ENCODE data around the gene SGPL1.
"Not testable (repeated sequence)": the region's sequence is repeated elsewhere in the genome, so short reads cannot be mapped to it uniquely, and the experiment has no call there.

SGPL1 gene, protein sequence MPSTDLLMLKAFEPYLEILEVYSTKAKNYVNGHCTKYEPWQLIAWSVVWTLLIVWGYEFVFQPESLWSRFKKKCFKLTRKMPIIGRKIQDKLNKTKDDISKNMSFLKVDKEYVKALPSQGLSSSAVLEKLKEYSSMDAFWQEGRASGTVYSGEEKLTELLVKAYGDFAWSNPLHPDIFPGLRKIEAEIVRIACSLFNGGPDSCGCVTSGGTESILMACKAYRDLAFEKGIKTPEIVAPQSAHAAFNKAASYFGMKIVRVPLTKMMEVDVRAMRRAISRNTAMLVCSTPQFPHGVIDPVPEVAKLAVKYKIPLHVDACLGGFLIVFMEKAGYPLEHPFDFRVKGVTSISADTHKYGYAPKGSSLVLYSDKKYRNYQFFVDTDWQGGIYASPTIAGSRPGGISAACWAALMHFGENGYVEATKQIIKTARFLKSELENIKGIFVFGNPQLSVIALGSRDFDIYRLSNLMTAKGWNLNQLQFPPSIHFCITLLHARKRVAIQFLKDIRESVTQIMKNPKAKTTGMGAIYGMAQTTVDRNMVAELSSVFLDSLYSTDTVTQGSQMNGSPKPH

DNA sequence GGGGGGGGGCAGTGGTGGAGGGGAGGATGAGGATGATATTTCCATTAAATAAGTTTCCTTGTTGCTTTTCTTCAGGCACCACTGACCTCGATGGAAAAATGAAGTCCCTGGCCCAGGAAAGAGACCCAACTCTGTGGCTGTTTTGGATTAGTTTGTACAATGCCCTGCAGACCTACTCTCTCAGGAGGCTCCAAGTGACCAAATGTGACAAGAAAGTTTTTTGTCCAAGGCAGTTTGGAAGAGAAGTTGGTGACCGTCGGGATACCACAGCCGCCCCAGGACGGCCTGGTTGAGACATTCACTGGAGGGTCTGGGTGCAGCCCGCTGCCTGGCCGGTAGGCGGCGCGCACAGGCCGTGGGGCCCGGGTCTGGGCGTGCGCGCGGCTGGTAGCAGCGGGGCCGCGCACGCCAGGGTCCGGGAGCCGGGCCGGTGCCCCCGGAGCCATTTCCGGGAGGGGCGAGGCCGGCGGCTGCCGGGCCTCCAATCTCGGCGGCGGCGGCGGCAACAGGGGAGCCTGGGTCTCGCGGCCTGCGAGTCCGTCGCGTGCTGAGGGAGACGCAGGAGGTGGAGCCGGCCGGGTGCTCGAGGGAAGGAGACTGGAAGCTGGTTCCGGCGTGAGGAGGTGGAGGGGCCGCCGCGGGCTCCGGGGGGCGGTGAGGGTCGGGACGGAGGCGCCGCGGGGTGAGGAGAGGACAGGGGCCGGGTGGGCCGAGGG lies at the start of gene SGPL1:
SGPL1 (plus strand) TSS at position 445 of the 716 bp plus-strand sequence. CDS start 906 bp downstream, outside the sequence.
- H3K27ac Mint-ChIP-seq, result peak within 1 kb of the TSS; percentile 67
- no peaks in the 10 kb centered on the region for H3K9me3 Mint-ChIP-seq
- peaks cover 40% of the 10 kb centered on the region for H3K36me3 Mint-ChIP-seq
- ATAC-seq (peak; percentile 95), DNase-seq (ENCODE audit: low spot score in 2 of 2) (peak; percentile 94 to 97)
- peaks cover 43% of the 10 kb centered on the region for H3K4me1 Mint-ChIP-seq
- peak within 1 kb of the TSS; percentile 88 for H3K4me3 Mint-ChIP-seq

DNA sequence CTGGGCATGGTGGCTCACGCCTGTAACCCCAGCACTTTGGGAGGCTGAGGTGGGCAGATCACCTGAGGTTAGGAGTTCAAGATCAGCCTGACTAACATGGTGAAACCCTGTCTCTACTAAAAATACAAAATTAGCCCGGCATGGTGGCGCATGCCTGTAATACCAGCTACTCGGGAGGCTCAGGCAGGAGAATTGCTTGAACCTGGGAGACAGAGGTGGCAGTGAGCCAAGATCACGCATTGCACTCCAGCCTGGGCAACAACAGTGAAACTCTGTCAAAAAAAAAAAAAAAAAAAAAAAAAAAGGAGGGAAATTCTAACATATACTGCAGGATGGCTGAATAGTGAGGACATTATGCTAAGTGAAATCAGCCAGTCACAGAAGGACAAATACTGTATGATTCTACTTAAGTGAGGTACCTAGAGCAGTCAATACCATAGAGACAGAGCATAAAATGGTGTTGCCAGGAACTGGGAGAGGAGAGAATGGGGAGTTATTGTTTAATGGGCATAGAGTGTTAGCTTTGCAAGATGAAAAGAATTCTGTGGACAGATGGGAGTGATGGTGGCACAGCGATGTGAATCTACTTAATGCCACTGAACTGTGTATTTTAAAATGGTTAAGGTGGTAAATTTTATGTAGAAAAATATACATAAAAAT lies 47.6 kb upstream of the SGPL1 start:
- H3K27ac Mint-ChIP-seq; H3K4me1 Mint-ChIP-seq; H3K9me3 Mint-ChIP-seq; DNase-seq (ENCODE audit: low spot score in 2 of 2); ATAC-seq; H3K4me3 Mint-ChIP-seq; H3K36me3 Mint-ChIP-seq: not testable (repeated sequence)

DNA sequence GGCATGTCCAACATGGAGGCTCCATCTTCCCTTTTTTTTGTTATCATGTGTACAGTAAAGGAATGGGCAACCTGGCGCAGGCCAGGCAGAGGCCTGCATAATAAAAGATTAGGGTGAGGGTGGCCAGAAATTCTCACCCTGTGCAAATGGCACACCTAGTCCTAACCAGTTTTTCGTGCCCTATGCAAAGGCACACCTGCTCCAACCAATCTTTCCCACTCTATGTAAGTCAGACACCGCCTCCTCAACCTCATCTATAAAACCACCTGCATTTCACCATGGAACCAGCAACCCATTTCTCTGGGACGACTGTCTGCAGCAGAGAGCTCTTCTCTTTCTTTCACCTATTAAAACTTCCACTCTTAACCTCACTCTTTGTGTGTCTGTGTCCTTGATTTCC lies 46.6 kb upstream of the SGPL1 start:
- Mint-ChIP-seq H3K27ac (no peak overlapping the region), H3K9me3 (no peaks in the 10 kb centered on the region), H3K4me1 (no peaks in the 10 kb centered on the region), H3K4me3 (no peak overlapping the region), H3K36me3 (no peaks in the 10 kb centered on the region)
- no peak for DNase-seq (ENCODE audit: low spot score in 2 of 2)
- no peak for ATAC-seq

DNA sequence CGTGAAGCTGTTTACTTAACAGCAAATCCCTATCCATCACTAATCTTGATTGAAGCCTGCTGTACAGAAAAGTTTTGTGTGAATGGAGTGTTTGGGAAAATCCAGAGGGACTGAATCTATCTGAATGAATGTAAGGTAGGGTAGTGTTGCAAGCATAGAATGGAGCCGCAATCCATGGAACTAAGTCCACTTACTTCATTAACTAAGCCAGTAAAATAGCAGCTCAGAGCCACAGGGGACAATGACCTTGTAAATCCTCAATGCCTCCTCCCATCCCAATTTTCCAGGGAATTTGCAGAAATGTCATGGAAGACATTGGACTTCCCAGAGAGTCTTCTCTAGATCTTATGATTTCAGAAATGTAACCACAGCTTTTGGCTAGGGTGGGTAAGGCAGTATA lies 45.7 kb upstream of the SGPL1 start:
- no peak for ATAC-seq
- Mint-ChIP-seq H3K27ac (no peak overlapping the region), H3K9me3 (no peaks in the 10 kb centered on the region), H3K4me1 (no peaks in the 10 kb centered on the region), H3K36me3 (no peaks in the 10 kb centered on the region), H3K4me3 (no peak overlapping the region)
- DNase-seq (ENCODE audit: low spot score in 2 of 2), result no peak

DNA sequence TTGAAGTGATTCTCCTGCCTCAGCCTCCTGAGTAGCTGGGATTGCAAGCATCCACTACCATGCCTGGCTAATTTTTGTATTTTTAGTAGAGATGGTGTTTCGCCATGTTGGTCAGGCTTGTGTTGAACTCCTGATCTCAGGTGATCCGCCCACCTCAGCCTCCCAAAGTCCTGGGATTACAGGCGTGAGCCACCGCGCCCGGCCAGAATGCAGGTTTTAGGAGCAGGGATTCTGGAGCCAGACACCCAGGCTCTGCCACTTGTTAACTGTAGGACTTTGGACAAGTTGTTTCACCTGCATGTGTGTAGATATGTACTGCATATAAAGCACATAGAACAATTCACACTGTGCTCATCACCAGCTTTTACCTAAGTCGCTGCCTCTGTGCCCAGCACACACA lies 45.2 kb upstream of the SGPL1 start:
- ATAC-seq; H3K27ac Mint-ChIP-seq; DNase-seq (ENCODE audit: low spot score in 2 of 2); H3K4me3 Mint-ChIP-seq; H3K36me3 Mint-ChIP-seq; H3K4me1 Mint-ChIP-seq; H3K9me3 Mint-ChIP-seq: not testable (repeated sequence)

DNA sequence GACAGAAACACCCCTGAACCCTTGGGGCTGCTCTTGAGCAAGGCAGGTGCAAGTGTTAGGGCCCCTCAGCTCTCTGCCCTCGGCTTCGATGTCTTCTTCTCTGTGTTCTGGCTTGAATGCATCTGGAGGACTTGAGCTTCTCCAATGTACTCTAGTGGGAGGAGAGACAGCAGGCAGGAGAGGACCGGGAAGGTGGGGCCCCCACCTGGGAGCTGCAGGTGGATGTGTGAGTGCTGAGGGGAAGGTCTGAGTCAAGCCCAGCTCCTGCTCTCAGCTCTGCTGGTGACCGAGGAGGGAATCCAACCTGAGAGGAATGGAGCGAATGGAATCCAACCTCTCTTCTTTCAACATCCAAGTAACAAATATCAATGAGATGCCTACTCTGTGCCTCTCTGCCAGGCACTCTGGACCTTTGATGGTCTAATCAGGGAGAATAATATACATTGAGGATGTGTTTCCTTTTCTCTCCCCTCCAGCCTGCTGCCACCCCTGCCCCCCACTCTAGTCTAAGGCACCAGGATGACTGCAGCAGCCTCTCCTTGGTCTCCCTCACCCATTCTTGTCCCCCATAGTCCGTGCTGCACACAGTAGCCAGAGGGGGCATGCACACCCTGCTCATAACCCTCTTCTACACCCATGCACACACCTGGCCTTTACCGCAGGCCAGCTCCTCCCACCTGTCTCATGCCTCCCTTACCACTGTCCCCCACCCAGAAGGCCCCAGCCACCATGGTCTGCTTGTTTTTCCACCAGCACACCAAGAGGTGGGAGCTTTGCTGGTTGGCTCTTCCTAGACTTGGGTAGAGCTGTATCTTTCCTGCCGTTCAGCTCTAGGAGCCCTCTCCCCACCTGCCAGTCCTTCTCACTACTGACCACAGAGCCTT lies 44.2 kb upstream of the SGPL1 start:
- no peaks in the 10 kb centered on the region for H3K9me3 Mint-ChIP-seq
- H3K4me3 Mint-ChIP-seq, result no peak overlapping the region
- no peak overlapping the region for H3K27ac Mint-ChIP-seq
- no peaks in the 10 kb centered on the region for H3K36me3 Mint-ChIP-seq
- H3K4me1 Mint-ChIP-seq, result no peaks in the 10 kb centered on the region
- DNase-seq (ENCODE audit: low spot score in 2 of 2) (no peak), ATAC-seq (no peak)

DNA sequence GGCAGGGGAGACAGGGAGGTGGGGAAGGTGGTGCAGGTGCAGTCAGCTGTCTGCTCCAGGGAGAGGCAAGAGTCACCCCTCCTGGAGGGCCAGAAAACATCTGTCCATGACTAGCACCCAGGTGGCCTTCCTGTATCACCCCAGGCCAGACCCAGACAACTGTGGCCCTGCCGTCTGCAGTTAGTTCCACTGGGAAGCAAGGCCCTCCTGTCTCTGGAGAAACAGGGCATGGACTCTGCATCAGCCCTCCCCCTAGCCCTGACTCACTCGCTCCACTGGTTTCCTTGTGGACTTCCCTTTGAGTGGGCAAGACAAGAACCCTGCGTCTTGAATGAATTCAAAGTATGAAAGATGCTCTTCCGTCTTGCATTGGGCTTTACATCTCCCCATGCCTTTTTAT lies 43.1 kb upstream of the SGPL1 start:
- Mint-ChIP-seq H3K27ac (no peak overlapping the region), H3K36me3 (no peaks in the 10 kb centered on the region), H3K4me1 (no peaks in the 10 kb centered on the region), H3K4me3 (no peak overlapping the region), H3K9me3 (no peaks in the 10 kb centered on the region)
- DNase-seq (ENCODE audit: low spot score in 2 of 2), result no peak
- no peak for ATAC-seq

DNA sequence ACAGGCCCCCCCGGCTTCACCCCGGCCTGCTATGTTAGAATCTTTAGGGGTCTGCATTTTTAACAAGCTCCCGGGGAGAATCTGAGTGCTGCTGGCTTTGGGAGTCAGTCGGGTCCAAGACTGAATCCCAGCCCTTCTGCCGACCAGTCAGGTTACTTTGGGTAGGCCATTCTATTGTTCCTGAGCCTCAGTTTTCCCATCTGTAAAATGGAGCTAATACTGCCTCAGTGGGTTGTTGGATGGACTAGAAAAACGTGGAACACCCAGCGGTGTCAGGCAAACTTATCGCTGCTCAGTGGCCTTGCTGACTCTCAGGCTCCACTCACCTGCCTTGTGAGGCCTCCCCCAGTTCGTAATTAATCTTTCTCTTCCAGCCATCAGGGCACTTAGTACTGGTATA lies 42.3 kb upstream of the SGPL1 start:
- no peak overlapping the region for H3K27ac Mint-ChIP-seq

DNA sequence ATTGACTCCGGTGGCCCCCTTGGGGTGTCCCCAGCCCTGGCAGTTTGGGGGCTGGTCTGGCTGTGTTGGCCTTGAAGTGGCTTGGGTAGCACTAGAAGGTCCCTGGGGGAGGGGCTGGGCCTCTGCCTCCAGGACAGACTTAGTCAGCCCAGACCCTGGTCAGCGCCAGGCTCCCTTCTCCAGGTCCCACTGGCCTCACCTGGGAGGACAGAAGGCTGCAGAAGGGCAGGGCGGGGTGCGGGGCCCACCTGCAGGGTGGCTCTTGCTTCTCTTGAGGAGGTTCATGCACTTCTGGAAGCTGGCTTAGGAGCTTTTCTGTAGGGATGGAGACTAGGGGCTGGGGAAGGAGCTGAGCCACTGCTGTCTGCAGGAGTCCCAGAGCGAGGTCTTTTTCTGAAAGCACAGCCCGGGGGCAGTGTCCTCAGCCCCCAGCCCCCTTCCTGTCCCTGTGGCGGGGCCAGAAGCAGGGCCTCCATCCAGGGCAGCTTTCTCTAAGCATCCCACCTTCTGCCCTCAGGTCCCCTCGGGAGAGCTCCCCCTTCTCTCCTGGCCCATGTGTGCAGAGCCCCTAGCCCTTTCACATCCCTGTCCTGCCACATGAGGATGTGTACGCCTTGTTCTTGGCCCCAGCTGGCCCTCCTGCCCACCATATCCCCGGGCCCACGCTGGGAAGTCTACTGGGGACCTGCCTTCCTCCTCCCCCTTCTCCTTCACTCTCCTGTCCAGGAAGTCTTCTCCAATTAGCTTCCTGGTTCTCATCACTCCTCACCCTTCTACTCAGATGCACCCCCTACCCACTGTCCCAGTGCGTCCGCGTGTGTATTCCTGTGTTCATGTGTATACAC lies 41.6 kb upstream of the SGPL1 start:
- H3K4me3 Mint-ChIP-seq, result no peak overlapping the region
- H3K4me1 Mint-ChIP-seq, result no peaks in the 10 kb centered on the region
- ATAC-seq (no peak), DNase-seq (ENCODE audit: low spot score in 2 of 2) (no peak)
- no peaks in the 10 kb centered on the region for H3K36me3 Mint-ChIP-seq
- no peaks in the 10 kb centered on the region for H3K9me3 Mint-ChIP-seq
- H3K27ac Mint-ChIP-seq, result no peak overlapping the region

More for the DNA sequence above, 42.3 kb upstream of the SGPL1 start:
- no peak for DNase-seq (ENCODE audit: low spot score in 2 of 2)
- H3K4me3 Mint-ChIP-seq, result no peak overlapping the region
- ATAC-seq, result no peak
- H3K9me3 Mint-ChIP-seq, result no peaks in the 10 kb centered on the region
- no peaks in the 10 kb centered on the region for H3K4me1 Mint-ChIP-seq
- H3K36me3 Mint-ChIP-seq, result no peaks in the 10 kb centered on the region

DNA sequence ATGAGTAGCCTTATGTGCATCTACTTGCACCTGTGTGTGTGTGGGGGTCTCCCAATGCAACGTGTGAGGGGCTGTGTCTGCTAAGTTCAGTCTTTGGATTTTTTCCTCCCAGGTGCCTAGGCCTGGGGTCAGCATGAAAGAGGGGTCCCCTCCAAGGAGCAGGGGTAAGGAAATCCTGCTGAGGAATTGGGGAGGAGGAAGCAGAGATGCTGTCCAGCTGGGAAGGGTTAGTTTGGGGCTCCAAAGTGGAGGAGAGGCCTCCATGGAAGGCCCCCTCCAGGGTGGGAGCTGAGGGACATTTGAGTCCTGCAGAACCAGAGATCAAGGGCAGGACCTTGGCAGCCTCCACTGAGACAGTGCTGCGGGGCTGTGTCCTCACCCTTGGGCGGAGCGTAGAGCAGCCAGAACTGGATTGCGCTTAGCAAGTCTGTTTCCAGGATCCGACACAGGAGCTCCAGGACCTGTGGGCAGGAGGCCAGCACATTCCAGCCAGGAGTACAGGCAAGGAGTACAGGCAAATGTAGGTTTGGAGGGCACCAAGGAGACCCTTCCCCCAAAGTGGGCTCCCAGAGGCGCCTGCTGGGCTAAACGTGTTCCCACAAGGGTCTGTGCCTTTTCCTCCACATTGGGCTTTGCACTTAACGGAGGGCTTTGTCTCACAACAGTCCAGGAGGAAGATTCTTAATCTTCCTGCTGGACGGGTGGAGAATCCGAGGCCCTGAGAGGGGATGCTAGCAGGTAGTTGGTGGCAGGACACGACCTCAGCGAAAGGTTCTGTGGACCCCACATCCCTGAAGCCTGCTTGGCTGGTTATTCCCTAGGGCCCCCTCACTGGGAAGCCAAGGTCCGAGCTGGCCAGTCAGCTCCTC lies 40.7 kb upstream of the SGPL1 start:
- H3K4me3 Mint-ChIP-seq, result no peak overlapping the region
- no peak overlapping the region for H3K27ac Mint-ChIP-seq
- no peak for ATAC-seq

DNA sequence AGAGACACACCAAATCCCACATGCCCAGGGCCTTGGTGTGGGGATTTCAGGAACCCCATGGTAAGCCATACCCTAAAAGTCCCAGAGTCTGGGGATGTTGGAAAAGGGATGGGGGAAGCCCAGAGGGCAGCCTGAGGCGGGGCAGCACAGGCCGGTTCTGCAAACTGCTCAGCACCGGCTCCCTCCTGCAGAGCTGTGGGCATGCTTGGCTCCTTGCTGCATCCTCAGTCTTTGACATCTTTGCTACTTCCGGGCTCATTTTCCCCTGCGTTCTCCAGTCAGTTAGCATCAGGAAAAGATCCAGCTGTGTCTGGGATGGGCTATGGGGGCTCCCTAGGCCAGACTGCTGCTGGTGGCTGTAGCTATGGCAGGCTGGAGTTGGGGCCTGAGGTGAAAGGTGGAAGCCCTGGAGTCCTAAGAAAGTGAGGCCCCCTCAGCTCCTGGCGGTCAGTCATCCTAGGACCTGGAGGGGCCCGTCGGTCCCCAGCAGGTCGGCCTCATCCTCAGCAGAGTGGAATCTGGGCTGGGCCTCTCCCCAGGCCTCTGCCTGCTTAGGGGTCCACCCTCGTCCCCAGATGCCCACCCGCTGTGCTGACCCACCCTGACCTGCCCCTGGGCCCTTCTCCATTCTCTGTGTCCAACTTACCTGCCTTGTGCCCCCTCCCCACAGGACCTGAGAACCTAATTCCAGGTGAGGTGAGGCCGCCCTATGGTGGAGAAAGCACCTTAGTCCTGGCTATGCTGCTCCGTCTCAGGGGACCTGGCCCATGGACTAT lies 39.9 kb upstream of the SGPL1 start:
- H3K9me3 Mint-ChIP-seq, result no peaks in the 10 kb centered on the region
- H3K4me1 Mint-ChIP-seq, result no peaks in the 10 kb centered on the region
- H3K27ac Mint-ChIP-seq, result no peak overlapping the region
- H3K4me3 Mint-ChIP-seq, result no peak overlapping the region
- ATAC-seq (no peak), DNase-seq (ENCODE audit: low spot score in 2 of 2) (no peak)
- no peaks in the 10 kb centered on the region for H3K36me3 Mint-ChIP-seq

More for the DNA sequence above, 40.7 kb upstream of the SGPL1 start:
- Mint-ChIP-seq H3K36me3 (no peaks in the 10 kb centered on the region), H3K9me3 (no peaks in the 10 kb centered on the region), H3K4me1 (no peaks in the 10 kb centered on the region)
- no peak for DNase-seq (ENCODE audit: low spot score in 2 of 2)

DNA sequence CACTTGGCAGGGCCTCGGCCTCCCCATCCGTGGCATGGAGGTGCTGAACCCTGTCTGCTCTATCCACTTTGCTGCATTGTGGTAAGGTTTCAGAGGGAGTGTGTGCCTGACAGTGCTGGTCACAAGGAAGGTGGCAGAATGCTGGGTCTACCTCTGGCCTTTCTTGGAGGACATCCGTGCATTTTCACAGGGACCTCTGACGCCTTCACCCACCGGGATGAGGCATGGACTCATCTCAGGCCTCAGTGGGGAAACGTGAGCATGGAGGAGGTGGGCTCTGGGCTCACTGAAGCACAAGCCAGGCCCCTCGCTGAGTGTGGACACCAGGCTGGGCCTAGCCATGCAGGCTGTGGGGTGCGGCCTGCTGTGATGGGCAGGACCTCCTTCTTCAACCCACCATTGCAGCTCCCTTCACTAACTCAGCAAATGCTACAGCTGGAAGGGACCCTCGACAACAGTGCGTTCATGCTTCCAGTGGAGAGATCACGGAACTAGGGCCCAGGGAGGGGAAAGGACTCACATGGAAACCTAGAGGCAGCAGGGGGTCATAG lies 39.2 kb upstream of the SGPL1 start:
- H3K36me3 Mint-ChIP-seq, result no peaks in the 10 kb centered on the region
- H3K4me3 Mint-ChIP-seq, result no peak overlapping the region
- no peak for ATAC-seq
- no peaks in the 10 kb centered on the region for H3K4me1 Mint-ChIP-seq
- H3K9me3 Mint-ChIP-seq, result no peaks in the 10 kb centered on the region
- no peak overlapping the region for H3K27ac Mint-ChIP-seq
- no peak for DNase-seq (ENCODE audit: low spot score in 2 of 2)

Measured in stimulated activated effector memory CD8-positive, alpha-beta T cell treated with anti-CD3 and anti-CD28 coated beads, Interleukin-12 subunit alpha, Interleukin-12 subunit beta, amount 100 ng/mL, for 72 hours (primary cell).